Measurements from ENCODE around the gene STIMATE. TPM values are rescaled to one million over a fixed set of nuclear protein-coding genes. Genes with fewer than 3 reads are reported as not detected.

Gene STIMATE
- total RNA-seq, 1 donor from 2014 or later: 22.6 TPM

GRCh38 chr3:52896613-52897012 lies 735 bp downstream of the STIMATE start:
- intact Hi-C loops (cut with DNase I): no loop called here
- ATAC-seq: no peak
- no peak for DNase-seq (ENCODE audit: low spot score)

DNA sequence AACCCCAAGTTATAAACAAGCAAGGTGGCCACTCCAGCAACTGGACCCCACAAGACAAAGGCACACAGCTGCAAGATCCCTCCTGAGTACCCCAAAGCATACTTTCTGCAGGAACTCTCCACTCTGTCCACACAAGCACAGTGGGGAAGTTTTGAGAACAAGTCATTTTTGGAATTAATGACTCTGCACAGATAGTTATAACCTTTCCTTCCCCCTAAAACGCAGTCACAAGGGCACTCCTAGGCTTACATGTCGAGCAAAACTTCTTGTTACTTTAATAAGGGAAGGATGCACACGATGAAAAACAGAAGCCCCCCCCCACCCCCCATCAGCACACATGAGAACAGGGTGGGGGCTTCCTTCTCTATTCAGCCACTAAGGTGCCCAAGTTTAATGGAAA lies 1.2 kb downstream of the STIMATE start:
- intact Hi-C loops (cut with DNase I): no loop called here
- DNase-seq (ENCODE audit: low spot score) (no peak), ATAC-seq (no peak)

DNA sequence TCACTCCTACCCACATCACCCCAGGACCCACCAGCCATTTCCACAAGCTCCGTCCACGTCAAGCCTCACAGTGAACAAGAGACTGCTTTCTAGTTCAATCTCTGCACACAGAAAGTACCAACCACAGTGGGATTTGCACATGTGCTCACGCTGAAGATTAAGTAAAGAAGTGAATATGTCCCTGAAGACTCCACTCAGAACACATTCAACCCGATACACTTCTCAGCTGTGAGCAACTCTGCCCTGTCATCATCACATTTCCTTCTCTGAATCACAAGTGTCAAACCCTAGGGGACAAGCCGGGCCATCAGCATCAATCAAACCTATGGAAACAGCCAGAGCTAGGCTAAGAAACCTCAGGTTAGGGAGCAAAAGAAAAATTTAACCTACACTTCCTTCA lies 1.9 kb downstream of the STIMATE start:
- no peak for DNase-seq (ENCODE audit: low spot score)
- intact Hi-C loops (cut with DNase I): no loop called here
- no peak for ATAC-seq

DNA sequence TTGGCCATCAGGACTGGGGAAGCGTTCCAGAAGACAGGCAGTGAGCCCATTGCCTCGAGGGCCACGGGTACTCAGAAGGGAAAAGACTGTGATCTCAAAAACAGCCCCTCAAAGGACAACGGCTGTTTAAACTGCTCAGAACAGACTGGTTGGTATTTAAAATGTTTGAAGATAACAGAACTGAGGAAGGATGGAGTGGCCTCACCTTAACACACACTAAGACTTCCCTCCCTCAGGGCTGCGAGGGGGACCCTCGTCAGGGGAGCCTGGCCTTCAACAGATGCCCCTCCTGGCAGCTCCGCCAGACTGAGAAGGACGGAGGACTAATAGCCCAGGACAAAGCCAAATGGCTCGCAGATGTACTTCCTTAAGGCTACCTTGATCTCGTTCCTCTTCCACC lies 2.6 kb downstream of the STIMATE start:
- DNase-seq (ENCODE audit: low spot score) (no peak), ATAC-seq (no peak)
- intact Hi-C loops (cut with DNase I): no loop called here

- DNase-seq (ENCODE audit: low spot score) (no peak), ATAC-seq (no peak)
- intact Hi-C loops (cut with DNase I): no loop called here
Observed at GRCh38 chr3:52893723-52894122, 3.6 kb downstream of the STIMATE start.

GRCh38 chr3:52892625-52893311 lies 4.6 kb downstream of the STIMATE start:
- ATAC-seq (no peak), DNase-seq (ENCODE audit: low spot score) (no peak)
- intact Hi-C loops (cut with DNase I): no loop called here

DNA sequence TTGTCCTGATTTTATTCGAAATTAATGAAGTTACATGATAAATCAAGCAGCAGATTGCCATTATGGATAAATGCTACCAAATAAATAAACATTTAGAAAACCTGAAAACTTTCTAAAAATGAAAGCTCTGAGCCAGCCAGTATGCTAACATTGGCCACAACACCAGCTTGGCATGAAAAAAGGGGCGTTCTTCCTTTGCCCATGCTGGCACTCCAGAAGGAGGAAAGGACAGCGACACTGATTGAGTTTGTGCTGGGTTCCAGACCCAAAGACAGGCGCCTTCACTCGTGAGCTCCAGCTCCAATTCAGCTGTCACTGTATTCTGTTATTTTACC lies 5.1 kb downstream of the STIMATE start:
- no peak for ATAC-seq
- intact Hi-C loops (cut with DNase I): no loop called here
- no peak for DNase-seq (ENCODE audit: low spot score)

GRCh38 chr3:52891615-52892081 lies 5.7 kb downstream of the STIMATE start:
- peak; percentile 83 for ATAC-seq
- no peak for DNase-seq (ENCODE audit: low spot score)
- intact Hi-C loops (cut with DNase I): no loop called here

DNA sequence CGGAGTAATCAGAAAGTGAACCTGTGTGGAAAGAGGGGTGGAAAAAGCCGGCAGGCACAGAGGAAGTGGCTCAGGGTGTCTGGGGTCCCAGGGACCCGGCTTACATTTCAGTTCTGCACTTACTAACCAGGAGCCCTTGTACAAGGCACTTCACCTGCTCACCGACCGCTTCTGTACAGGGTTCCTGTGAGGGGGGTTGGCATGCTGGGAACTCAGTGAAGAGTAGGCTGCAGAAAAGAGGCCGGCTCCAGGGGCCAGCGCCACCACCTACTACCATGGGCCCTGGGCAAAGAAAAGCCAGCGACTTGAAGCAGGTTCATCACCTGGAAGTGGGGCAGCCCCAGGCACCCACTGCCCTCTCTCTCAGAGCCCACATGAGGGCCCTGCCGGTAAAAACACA lies 6.2 kb downstream of the STIMATE start:
- ATAC-seq (peak; percentile 9), DNase-seq (ENCODE audit: low spot score) (no peak)
- intact Hi-C loops (cut with DNase I): no loop called here

DNA sequence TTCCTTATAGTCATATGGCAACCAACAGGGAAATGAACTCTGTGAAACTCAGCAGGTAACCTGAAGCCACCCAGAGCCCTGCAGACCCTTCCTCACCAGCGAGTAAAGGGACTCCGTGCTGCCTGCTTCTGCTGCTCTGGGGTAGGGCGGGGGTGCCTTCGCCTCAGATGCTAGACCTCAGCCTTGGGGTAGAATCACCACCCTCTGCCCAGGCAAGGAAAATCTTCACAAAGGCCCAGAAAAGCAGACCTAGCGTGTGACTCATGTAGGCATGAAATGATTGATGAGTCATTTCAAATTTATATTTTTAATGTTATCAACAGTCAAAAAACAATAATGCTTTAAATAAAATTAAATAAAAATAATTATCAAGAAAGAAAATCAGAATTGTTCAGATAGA lies 6.6 kb downstream of the STIMATE start:
- no peak for ATAC-seq
- intact Hi-C loops (cut with DNase I): no loop called here
- no peak for DNase-seq (ENCODE audit: low spot score)

GRCh38 chr3:52889901-52890300 lies 7.4 kb downstream of the STIMATE start:
- ATAC-seq (no peak), DNase-seq (ENCODE audit: low spot score) (no peak)
- intact Hi-C loops (cut with DNase I): no loop called here

GRCh38 chr3:52887166-52887565 lies 10.2 kb downstream of the STIMATE start:
- ATAC-seq (no peak), DNase-seq (ENCODE audit: low spot score) (no peak)
- intact Hi-C loops (cut with DNase I): no loop called here

DNA sequence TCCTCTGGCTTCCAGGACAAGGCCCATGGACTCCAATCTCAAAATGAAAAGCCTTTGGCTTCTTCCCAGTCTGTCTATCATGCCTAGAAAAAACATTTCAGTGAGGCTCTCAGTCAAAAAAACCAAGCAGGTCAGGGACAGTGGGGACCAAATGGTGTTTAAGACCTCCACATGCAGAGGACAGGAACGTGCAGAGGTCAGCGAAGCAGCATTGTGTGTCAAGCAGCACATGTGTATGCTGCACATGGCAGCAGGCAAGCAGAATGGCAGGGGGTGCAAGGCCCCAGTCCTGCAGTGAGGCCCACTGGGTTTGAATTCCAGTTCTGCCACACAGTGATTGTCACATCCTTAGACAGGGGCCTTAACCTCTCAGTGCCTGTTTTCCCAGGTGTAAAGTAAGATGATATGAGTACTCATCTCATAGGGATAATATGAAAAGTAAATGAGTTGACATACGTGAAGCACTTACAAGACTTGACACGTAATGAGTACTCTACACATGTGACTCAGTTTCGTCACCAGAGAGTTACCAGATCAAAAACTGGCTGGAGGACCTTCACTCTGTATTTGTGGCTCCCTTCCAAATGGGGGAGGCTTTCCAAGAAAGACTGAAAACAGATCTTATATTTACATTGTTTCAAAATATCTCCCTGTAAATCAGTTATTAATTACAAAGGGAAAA lies 11.2 kb downstream of the STIMATE start:
- ATAC-seq (no peak), DNase-seq (ENCODE audit: low spot score) (no peak)
- intact Hi-C loops (cut with DNase I): no loop called here

- ATAC-seq (no peak), DNase-seq (ENCODE audit: low spot score) (no peak)
- intact Hi-C loops (cut with DNase I): no loop called here
Observed at GRCh38 chr3:52882377-52882776, 15.0 kb downstream of the STIMATE start.

GRCh38 chr3:52881871-52882270 lies 15.5 kb downstream of the STIMATE start:
- intact Hi-C loops (cut with DNase I): no loop called here
- ATAC-seq: no peak

DNA sequence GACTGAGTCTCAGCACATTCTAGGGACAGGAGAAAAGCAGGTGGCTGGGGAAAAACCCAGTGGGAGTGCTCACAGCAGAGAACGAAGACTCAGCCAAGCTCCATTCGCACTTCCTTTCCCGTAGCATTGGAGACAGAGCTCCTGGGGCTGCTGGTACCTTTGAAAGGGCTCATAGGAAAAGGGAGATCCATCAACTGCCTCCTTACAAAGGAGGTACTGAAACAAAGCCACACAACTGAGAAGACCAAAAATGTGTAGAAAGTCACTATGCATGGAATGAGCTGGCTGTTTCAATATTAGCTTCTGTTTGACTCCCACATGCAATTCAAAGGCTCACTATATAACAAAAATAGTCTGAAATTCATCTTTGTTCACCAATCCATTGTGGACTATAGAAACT lies 16.9 kb downstream of the STIMATE start:
- ATAC-seq (no peak), DNase-seq (ENCODE audit: low spot score) (no peak)
- intact Hi-C loops (cut with DNase I): no loop called here

More at GRCh38 chr3:52881871-52882270, 15.5 kb downstream of the STIMATE start:
- DNase-seq (ENCODE audit: low spot score): no peak

DNA sequence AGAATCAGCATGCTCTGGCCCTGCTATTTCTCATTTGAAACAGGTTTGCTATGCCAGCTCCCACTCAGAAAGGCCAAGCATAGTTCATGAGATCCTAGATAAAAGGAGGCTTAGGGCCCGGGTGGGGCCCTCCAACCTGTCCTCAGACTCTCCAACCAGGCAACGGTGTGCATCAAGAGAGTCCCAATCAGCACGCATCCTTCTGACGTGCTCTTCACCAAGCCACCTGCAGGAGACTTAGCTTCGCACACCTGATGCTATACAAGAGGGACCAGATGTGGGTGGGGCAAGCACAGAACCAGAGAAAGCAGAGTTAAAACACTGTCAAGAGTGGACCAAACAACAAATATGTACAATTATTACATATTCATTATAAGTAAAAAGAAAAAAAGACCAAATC lies 17.3 kb downstream of the STIMATE start:
- intact Hi-C loops (cut with DNase I): no loop called here
- no peak for DNase-seq (ENCODE audit: low spot score)
- ATAC-seq: no peak

DNA sequence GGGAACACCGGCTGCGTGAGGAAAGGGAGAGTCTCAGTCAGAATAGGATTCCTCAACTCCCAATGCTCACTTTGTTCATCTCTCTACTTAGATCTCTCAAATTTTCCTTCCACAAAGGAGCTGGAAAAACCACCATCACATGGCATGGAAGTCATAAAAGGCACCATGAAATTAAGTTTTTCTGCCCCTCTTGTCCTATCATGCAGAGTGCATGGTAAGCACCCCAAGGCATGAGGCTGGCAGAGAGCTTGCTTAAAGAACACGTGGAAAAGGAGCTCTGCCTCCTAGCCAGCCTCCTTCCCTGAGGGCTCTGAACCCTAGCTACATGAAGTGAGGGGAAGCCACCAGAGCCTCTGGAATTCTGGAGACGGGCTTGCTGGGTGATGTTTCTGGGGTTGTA lies 17.8 kb downstream of the STIMATE start:
- intact Hi-C loops (cut with DNase I): no loop called here
- DNase-seq (ENCODE audit: low spot score) (no peak), ATAC-seq (no peak)

DNA sequence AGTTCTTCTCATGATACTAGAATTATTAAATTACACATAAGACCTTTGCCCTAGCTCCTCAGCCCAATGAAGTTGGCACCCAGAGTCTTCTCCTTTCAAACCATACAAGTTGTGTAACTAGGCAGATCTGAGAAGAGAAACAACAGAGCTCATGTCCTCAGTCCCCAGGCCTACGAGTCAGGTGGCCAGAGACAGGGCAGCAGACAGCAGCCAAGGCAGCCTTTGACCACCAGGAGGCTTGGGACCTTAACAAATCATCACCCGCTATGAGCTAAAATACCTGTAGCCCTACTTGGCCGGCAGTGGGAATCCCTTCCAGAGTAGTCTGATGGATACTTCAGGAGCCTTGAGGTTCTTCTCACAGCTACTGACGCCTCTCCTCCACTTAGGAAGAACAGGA lies 18.3 kb downstream of the STIMATE start:
- intact Hi-C loops (cut with DNase I): no loop called here
- no peak for ATAC-seq

GRCh38 chr3:52877085-52877484 lies 20.3 kb downstream of the STIMATE start:
- intact Hi-C loops (cut with DNase I): no loop called here
- DNase-seq (ENCODE audit: low spot score) (no peak), ATAC-seq (no peak)

More for the DNA sequence above, 18.3 kb downstream of the STIMATE start:
- no peak for DNase-seq (ENCODE audit: low spot score)

All from sciatic nerve (tissue), 2 donors.